Stimulated activated CD4-positive, alpha-beta T cell treated with anti-CD3 and anti-CD28 coated beads, Interleukin-12 subunit alpha, Interleukin-12 subunit beta, amount 100 ng/mL, for 48 hours (primary cell): ENCODE data around the gene THSD4.
"Not testable (repeated sequence)": the region's sequence is repeated elsewhere in the genome, so short reads cannot be mapped to it uniquely, and the experiment has no call there.

ENCODE experiments used
- DNase-seq, 3 donors: peaks; one replicate each; pipeline ENCODE4 v3.0.0-alpha.2; 2020; ENCODE audit warnings: low read depth in 2 of 3, low spot score in 1 of 3

THSD4 gene

DNA sequence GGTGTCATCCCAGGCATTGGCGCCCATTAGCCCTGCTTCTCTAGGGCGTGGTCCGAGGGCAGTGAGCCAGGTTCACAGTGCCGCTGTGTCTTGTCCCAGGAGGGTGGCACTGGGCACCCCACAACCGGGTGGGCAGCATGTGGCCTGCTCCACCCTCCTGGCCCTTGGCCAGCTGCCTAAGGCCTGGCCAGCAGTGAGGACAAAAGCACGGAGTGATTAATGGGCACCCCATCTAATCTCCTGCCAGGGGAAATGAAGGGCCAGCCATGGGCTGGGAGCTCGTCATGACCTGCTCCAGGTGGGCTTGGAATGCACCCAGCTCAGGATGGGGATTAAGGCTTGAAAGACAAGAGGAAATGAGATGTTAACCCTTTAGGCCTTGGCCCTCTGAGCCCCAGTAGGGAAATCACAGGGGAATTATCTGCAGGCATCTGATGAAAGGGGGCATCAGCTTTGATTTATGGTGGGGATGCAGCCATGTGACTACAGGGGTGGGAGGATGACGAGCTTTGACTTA lies 5.2 kb downstream of the THSD4 start:
- DNase-seq: no peak

DNA sequence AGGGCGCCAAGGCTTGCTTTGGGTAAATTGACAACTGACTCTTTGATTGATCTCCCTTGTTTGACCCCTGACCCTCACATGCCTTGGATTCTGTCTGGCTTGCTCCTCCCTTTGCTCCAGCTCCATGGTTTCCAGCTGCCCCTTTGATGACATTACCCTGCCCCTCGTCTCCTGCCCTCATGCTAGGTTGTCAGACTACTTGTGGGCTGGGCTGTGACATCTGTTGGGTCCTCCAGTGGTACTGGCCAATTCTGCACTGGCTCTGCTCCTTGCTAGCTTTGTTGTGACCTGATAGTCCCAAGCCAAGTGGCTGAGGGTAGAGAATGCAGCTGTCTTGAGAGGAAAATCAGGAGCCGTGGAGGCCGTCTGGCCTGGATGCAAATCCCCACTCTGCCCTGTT lies 6.2 kb downstream of the THSD4 start:
- no peak for DNase-seq

DNA sequence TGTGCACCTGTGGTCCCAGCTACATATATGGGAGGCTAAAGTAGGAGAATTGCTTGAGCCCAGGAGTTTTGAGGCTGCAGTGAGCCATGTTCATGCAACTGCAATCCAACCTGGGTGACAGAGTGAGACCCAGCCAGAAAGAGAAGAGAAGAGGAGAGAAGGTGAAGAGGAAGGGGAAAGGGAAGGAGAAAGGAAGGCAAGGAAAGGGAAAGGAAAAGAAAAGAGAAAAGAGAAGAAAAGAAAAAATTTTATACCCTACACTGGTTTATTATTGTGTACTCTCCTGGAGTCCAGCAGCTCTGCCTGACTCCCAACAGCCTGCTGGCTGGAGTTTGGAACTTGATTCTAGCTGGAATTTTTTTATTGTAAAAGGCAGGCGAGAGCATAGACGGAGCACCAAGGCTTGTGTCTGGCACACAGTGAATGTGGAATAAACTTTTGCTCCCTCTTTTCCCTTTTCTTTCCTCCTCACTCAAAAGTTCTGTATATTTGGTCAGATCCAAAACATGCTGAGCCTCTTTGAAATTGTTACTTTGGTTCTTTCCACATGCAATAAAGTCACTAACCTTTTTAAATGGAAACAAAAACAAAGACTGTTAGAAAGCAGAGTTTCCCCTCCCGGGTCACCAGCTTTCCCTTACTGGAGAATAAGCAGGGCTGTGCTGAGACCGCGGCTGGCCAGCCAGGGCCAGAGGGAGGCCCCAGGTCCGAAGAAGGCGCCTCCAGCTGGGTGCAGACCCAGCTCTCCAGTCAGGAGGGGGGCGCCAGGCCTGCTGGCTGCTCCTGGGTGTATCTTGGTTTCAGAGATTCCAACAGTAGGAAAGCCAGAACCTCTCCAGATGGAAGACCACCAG lies 9.9 kb downstream of the THSD4 start:
- DNase-seq: no peak

DNA sequence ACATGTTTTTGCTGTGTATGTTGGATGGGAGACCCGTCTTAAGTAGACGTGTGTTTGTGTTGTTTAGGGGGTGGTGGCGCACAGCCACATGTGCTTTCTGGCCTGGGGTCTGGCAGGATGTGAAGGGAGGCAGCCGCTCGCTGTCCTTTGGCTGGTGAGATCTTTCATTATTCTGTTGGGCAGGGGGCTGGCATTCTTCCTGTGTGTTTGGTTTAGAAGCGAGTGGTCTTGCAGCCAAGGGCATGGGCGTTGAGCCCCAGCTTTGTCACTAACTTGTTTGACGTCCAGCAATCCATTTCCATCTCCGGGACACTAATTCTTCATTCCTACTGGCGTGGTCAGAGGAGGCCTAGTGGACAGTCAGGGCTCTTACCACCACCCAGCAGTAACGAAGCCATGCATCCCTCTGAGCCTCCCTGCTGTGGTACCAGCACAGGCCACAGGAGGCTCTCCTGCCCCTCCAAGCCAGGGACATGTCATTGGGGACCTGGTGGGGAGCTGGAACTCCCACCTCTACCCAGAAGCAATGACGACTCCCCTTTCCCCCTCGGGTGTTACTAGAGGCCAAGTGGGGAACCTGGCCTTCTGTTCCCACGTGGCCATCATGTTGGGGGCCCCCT lies 10.7 kb downstream of the THSD4 start:
- no peak for DNase-seq

DNA sequence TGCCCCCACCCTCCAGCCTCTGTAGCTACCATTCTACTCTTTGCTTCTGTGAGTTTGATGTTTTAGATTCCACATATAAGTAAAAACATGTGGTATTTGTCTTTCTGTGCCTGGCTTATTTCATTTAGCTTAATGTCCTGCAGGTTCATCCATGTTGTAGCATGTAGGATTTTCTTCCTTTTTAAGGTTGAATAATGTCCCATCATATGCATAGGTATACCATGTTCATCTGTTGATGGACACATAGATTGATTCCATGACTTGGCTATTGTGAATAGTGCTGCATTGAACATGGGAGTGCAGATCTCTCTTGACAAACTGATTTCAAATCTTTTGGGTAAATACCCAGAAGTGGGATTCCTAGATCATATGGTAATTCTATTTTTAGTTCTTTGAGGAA lies 11.8 kb downstream of the THSD4 start:
- no peak for DNase-seq

DNA sequence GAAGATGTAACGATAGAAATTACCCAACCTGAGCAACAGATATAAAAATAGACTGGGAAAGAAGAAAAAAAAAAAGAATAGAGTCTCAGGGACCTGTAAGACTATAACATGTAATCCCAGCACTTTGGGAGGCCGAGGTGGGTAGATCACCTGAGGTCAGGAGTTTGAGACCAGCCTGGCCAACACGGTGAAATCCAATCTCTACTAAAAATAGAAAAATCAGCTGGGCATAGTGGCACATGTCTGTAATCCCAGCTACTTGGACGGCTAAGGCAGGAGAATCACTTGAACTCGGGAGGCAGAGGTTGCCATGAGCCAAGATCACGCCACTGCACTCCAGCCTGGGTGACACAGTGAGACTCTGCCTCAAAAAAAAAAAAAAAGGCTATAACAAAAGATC lies 12.9 kb downstream of the THSD4 start:
- not testable (repeated sequence) for DNase-seq

DNA sequence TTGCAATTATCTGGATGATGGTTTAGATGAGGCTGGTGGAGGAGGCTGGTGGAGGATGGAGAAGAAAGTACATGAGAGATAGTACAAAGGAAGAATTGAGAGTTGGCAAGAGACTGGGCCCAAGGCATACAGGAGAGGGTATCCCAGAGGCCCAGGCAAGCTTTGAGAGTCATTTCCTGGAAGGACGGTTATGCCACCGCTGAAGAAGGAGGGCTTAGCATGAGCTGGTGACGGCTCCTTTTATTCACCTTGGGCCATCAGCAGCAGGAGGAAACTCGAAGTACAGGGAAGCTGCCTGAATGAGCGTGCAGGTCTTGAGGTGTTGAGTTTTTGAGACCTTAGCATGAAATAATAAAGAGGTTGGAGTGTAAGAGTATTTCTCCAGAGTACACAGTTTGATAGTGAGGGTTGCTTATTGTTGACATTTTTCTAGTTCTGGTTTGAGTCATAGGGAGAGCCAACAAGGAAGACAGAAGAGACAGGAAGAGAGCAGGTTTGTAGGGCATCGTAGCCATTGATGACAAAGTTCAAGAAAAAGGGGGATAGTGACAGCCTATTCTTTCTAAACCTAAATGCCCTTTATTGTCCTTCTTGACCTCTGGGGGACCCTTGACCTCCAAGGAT lies 13.8 kb downstream of the THSD4 start:
- no peak for DNase-seq

DNA sequence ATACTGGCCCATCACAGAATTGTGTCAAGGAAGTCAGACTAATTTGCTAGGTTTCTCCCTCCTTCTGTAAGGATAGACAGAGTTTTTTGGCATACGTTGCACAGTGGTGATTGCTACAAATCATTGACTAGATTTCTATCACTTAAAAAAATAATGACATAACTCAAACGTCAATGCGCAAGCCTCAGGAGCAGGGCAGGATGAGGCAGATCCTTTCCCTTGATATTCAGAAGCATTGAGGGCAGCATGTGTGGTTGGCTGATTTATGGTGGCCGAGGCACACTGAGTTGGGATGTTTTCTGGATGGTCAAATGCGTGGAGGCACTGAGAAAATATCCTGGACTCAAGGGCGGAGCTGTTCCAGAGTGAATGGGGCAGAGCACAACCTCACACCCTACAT lies 14.4 kb downstream of the THSD4 start:
- no peak for DNase-seq

DNA sequence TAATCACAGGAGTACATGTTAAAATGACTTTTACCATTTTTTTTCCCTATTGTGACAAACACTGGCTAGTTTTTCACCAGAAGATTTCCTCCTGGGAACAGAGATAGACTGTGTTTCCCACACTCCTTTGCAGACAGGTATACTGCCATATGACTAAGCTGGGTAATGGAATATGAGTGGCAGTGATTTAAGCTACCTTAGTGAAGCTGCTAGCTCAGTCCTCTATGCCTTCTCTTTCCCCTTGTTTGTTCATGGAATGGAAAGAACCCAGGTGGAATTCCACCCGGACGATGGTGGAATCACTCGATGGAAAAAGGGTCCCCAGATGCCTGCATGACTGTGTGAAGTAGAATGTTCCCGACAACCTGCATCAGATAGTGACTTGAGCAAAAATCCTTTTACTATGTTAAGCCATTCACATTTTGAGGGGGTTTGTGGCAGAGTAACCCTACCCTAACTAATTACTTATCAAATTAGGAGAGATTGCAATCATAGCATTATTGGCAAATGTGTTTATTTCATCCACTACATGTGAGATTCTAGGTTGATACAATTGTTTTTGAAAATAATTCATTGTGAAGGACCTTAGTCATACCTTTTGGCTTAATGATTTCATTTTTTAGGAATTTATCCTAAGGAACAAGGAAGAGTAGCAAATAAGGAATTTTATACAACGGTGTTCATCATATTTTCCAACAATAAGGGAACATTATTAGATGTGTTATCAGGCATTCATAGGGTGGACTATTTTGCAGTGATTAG lies 16.5 kb downstream of the THSD4 start:
- no peak for DNase-seq

DNA sequence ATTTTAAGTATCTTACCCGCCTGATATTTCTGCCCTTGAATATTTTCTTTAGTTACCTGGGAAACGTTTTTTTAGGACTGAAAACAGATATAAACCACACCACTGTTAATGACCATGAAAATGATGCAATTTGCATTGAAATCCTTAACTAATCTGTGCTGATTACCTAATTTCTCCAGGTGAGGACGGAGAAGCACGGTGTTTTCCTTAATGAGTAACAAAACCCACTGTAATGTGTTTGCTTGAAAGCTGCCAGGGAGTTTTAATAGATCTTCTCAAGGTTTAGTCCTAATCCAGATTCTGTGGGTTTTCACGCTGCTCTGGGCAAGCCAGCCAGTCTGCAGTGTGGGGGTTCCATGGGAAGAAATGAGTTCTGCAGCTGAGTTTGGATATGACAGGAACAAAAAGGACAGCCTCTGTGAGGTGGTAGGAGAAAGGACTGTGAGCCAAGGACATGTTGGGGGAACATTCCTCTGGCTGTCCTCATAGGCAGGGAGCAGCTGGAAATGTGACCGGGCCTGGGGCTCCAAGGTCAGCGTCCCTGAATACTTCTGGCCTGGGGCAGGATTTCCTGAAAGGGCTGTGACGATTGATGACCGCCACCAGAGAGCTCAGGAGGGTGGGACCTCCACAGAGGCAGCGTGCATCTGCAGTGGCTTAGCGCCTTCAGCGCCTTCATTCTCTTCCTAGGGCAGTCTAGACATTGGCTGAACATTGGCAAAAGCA lies 18.6 kb downstream of the THSD4 start:
- no peak for DNase-seq

DNA sequence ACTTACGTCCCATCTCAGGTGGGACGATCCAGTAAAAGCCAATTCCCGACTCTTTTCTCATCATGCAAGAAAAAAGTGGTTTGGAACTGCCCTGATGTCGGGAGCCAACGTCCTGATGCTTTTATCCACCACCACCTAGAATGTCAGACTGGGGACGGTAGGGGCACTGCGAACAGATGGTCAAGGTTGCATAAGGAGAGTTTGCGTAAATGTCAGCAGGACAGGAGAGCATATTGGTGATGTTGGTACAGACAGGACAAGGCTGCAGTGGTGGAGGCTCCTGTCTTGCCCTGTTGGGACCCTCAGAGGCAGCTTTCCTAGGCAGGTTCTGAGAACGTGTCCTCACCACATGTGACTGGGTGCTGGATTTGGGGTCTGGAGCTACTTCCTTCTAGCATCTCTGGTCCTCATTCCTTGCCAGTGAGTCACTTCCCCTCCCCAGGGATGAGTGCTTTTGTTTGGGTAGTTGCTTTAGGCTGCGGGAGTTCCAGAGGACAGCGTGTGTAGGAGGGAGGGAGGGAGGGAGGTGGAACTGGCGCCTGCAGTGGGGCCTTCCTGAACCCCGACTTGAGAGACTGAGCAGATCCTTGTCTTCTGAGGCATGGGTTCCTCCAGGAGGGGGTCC lies 21.0 kb downstream of the THSD4 start:
- DNase-seq: no peak

DNA sequence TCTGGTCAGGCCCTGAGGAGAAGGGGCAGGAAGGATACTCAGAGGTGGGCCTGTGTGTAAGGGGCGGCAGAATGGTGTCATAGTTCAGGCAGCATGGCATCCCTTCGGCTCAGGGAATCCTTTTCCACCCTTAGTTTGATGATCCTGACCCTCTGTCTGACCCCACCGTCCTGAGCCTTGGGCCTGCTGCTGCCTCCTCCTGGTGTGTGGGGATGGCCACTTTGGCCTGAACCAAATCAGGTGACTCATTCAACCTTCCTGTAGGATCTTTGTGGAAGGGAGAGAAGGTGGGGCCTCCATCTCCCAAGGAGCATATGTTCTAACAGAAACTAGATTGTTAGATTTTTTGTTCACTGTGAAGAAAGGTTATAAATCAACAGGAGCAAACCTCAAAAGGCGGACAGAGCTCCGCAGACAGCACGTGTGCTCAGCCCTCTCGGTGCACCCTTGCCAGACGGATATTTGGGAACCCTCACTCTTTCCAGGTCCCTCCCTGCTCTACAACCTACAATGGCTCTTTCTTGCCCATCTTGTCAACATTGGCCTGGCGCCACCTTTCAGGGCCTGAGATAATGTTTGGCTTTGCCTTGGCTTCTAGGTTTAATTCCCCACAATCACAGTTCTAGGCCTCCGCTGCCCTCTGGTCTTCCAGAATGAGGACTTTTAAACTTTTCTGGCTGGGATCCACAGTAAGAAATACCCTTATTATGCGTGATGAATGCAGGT lies 21.7 kb downstream of the THSD4 start:
- no peak for DNase-seq

DNA sequence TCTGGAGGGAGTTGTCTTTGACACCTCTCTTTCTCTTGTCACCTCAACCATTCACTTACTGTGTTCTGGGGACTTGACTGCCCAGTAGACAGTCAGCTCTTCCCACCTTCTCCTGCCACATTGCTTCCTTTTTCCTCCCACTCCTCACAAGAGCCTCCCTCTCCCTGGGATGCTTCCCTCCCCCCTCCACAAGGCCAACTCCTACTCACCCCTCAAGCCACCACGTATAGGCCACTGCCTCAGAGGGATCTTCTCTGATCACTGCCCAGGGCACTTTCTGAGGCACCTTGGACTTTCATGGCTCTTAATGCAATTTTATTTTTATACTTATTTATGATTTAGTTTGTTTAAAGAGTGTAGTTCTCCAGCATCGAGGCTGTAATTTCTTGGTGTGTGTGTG lies 23.2 kb downstream of the THSD4 start:
- DNase-seq: no peak

DNA sequence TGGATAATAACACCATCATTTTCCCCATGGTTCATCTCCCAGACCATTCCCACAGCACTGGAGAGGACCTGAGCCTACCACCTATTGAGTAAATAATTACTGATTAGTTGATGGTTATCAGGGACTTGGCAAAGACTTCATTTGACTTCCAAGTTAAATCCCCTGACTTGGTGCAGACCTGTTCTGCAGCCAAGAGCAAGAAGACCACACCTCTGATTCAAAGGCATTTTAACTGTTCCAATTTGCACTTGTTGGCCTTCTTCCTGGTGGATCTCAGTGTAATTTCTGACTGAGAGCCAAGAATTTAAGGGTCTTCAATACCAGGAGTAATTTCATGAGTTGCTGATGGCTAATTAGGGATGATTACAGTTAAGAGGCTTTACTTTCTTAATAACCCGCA lies 24.0 kb downstream of the THSD4 start:
- no peak for DNase-seq

DNA sequence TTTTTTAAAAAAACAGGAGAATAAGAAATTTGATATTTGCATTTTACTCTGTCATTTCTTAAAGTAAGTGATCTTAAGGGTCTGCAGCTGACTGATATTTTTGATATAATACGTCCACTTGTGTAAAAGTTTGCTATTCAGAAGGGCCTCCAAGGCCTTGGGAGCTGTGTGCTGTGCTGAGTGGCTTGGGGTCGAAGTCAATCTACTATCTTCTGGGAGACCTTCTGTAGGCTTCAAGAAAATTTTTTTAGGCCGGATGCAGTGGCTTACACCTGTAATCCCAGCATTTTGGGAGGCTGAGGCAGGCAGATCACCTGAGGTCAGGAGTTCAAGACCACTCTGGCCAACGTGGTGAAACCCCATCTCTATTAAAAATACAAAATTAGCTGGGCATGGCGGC lies 26.3 kb downstream of the THSD4 start:
- no peak for DNase-seq

DNA sequence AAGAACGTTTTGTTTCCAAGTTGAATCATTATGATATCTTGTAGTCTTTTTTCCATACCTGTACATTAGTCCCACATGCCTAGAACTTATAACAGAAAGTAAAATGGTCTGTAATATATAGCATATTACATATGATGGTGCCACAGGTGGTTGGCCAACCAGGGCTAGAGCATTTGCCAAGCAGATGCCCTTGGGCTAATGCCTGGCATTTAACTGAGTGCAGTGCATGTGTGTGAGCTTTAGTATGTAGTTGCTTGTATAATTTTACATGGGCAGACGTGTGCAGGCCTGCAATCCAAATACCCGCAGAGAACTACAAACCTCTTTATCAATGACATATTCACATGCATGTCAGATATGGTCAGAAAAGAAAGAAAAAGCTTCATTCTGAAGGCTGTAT lies 27.5 kb downstream of the THSD4 start:
- DNase-seq: no peak

DNA sequence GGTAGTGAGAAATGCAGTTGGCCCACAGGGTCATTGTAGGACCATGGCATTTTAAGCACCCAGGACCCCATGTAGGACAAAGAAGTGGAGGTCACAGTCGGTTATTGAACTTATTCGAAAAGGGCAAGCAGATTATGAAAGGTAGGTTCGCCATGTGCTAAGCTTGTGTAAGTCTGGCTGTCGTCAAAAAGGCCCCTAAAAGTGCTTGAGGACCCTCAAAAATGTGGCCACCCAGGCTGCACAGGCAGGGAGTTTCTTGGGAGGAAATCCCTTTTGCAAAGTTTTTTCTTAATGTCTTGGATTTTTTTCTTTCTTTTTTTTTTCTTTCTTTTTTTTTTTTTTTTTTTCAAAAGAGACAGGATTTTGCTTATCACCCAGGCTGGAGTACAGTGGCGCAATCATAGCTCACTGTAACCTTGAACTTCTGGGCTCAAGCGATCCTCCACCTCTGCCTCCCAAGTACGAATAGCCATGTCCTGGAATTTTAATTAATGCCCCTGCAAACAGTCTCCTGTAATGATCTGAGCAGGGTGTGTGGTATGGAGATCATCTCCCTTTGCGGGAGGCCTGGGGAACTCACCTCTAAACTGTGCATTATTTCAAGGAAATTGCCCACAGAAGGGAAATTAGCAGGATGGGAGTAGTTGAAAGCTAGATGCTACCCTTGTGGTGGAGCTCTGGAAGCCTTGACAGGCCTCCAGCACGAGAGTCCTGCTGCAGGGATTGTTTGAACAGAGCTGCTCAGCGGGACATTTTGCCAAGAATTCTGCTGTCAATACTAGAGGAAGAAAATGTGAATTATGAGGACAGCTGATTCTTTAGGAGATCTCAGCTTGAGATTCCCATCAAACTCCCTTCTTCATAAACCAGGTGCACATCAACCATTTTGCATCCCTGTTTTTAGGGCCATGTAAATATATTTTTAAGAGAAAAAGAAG lies 28.4 kb downstream of the THSD4 start:
- DNase-seq: no peak

DNA sequence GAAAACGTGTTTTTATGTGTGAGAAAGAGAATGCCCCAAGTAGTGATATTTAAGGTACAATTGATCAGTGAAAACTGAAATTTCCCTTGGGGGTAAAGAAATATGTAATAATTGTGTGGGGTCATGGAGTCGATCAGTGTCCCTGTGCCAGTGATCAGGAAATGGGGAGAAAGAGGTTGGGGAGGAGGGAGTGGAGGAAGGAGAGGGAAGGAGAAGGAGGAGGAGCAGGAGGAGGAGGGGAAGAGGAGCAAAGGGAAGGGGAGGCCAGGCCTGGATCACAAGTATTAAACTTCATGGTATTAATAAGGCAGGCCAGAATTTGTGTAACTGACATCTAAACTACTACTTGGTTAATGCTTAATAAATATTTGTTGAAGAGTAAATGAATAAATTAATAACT lies 30.4 kb downstream of the THSD4 start:
- DNase-seq: no peak

DNA sequence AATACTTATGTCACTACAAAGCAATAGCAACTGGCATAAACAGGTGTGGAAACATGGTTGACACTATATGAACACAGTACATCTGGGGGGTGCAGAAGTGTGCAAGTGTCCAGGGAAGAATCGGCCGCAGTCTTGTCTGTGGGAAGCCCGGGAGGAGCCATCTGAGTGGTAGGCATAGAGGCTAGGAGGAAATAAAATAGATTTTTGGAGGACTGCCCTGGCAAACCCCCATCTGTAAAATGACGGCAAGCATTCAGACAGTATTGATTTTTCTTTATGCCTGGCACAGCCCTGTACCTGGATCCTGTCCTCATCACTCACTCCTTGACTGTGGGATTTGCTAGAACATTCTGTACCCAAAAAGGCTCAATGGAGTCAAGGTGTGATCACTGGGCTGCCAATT lies 31.3 kb downstream of the THSD4 start:
- no peak for DNase-seq
